Measurements from ENCODE around the gene IQCK. TPM values are rescaled to one million over a fixed set of nuclear protein-coding genes. Genes with fewer than 3 reads are reported as not detected.

The IQCK gene
- total RNA-seq, 6 donors from 2014 or later = 9.3 to 50.3 (median 18.3) TPM

DNA sequence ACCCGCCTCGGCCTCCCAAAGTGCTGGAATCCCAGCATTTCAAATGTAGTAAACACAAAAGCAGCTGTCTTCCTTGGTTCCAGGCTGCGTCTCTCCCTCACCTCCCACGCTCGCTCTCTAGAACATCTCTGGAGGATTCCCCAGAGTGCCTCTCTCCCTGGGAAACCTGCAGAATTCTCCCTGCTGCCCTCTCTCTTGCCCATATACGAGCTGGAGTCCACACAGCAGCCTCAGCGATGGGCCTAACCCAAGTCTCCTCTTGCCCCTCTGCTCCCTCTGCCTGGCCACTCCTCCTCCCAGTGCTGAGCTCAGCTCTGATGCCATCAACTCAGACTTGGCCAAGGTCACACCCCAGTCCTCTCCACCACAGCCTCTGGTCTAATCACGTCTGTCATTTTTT lies 156.0 kb downstream of the IQCK start:
- Histone ChIP-seq H3K4me1 (no peaks in the 10 kb centered on the region), H3K9me3 (no peaks in the 10 kb centered on the region), H3K4me3 (no peak overlapping the region), H3K27ac (no peak overlapping the region), H3K27me3 (no peaks in the 10 kb centered on the region), H3K36me3 (no peaks in the 10 kb centered on the region)
- TF ChIP-seq POLR2A (IDR thresholded peaks at IDR 0.05) (no peak), POLR2AphosphoS5 (IDR thresholded peaks at IDR 0.05) (no peak), EP300 (IDR thresholded peaks at IDR 0.05) (no peak)
- TF ChIP-seq, protein P1, sequence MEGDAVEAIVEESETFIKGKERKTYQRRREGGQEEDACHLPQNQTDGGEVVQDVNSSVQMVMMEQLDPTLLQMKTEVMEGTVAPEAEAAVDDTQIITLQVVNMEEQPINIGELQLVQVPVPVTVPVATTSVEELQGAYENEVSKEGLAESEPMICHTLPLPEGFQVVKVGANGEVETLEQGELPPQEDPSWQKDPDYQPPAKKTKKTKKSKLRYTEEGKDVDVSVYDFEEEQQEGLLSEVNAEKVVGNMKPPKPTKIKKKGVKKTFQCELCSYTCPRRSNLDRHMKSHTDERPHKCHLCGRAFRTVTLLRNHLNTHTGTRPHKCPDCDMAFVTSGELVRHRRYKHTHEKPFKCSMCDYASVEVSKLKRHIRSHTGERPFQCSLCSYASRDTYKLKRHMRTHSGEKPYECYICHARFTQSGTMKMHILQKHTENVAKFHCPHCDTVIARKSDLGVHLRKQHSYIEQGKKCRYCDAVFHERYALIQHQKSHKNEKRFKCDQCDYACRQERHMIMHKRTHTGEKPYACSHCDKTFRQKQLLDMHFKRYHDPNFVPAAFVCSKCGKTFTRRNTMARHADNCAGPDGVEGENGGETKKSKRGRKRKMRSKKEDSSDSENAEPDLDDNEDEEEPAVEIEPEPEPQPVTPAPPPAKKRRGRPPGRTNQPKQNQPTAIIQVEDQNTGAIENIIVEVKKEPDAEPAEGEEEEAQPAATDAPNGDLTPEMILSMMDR (IDR thresholded peaks at IDR 0.05) = no peak
- DNase-seq (no peak), ATAC-seq (ENCODE audit: low FRiP score in 2 of 2) (peak in 1 of 2 donors; percentile 86)
- WGBS, 2 donors = 77 to 80% methylated on average over 8 of the region's 8 CpGs

DNA sequence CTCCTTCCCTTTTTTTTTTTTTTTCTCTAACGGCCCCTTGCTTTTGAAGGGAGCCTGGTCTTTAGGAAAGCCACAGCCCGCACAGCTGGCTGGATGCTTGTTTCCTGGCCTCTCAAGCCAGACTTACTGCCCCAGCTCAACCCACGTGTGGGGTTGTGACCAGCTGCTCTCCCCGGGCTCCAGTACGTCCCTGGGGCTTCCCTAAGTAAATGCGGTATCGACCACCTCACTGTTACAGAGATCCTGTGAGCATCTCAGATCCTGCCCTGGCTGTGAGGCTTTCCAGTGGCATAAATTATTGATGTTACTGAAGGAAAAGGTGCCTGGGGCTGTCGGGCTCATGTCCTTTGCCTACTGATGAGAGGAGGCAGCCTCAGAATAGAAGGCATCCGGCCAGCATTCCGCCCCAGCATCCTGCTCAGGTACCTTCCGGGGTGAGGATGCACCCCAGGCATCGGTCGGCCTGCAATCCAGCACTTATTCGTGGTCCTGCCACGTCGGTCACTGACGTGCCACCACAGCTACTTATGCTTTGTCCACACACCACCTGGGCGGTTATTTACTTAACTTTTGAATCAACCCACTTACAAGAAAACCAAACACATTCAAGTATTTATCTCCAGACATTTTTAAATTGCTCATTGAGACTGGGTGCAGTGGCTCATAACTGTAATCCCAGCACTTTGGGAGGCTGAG lies 156.9 kb downstream of the IQCK start:
- Histone ChIP-seq H3K27ac (no peak overlapping the region), H3K36me3 (no peaks in the 10 kb centered on the region), H3K4me1 (no peaks in the 10 kb centered on the region), H3K27me3 (no peaks in the 10 kb centered on the region), H3K9me3 (no peaks in the 10 kb centered on the region), H3K4me3 (no peak overlapping the region)
- ATAC-seq (ENCODE audit: low FRiP score in 2 of 2) = no peak
- TF ChIP-seq EP300 (IDR thresholded peaks at IDR 0.05) (no peak), POLR2AphosphoS5 (IDR thresholded peaks at IDR 0.05) (no peak), POLR2A (IDR thresholded peaks at IDR 0.05) (no peak)
- TF ChIP-seq, protein P1 (IDR thresholded peaks at IDR 0.05) = no peak
- DNase-seq = peak in 1 of 2 donors; percentile 36
- WGBS, 2 donors = 59 to 71% methylated on average over 16 to 18 of the region's 18 CpGs

- Histone ChIP-seq H3K9me3 (no peaks in the 10 kb centered on the region), H3K4me3 (no peak overlapping the region), H3K36me3 (no peaks in the 10 kb centered on the region), H3K27ac (no peak overlapping the region), H3K27me3 (no peaks in the 10 kb centered on the region), H3K4me1 (no peaks in the 10 kb centered on the region)
- TF ChIP-seq, protein P1 (IDR thresholded peaks at IDR 0.05) = no peak
- TF ChIP-seq POLR2AphosphoS5 (IDR thresholded peaks at IDR 0.05) (no peak), EP300 (IDR thresholded peaks at IDR 0.05) (no peak), POLR2A (IDR thresholded peaks at IDR 0.05) (no peak)
- no peak for DNase-seq
- no peak for ATAC-seq (ENCODE audit: low FRiP score in 2 of 2)
- WGBS, 2 donors = 84 to 93% methylated on average over 5 to 6 of the region's 6 CpGs
Measured at GRCh38 chr16:19875900-19876299, 157.8 kb downstream of the IQCK start.

GRCh38 chr16:19876501-19877059 lies 158.5 kb downstream of the IQCK start:
- WGBS, 2 donors = 85 to 98% methylated on average over 9 of the region's 10 CpGs
- TF ChIP-seq POLR2AphosphoS5 (IDR thresholded peaks at IDR 0.05) (no peak), EP300 (IDR thresholded peaks at IDR 0.05) (no peak), POLR2A (IDR thresholded peaks at IDR 0.05) (no peak)
- TF ChIP-seq, protein P1 (IDR thresholded peaks at IDR 0.05) = no peak
- H3K9me3 ChIP-seq = no peaks in the 10 kb centered on the region
- H3K4me3 ChIP-seq = no peak overlapping the region
- ATAC-seq (ENCODE audit: low FRiP score in 2 of 2) = no peak
- DNase-seq = no peak
- H3K4me1 ChIP-seq = no peaks in the 10 kb centered on the region
- H3K27me3 ChIP-seq = no peaks in the 10 kb centered on the region
- no peak overlapping the region for H3K27ac ChIP-seq
- no peaks in the 10 kb centered on the region for H3K36me3 ChIP-seq

Measured in upper lobe of left lung (tissue), 6 donors.